SK-N-SH (cell line): ENCODE measurements around the gene TRMT112. TPM values are rescaled to one million over a fixed set of nuclear protein-coding genes. Genes with fewer than 3 reads are reported as not detected.

Experiments
- CTCF ChIA-PET: fragments of 300-600, 350-600 bp; formaldehyde crosslinking; extraction: SDS; loops from one replicate; lab custom pipeline; 2021; lab: Yijun Ruan, JAX
- POLR2A ChIA-PET: fragments of 350-600 bp; sonication (Branson Sonifier 250); formaldehyde crosslinking; extraction: SDS; loops from one replicate; lab custom pipeline; 2020; ENCODE audit warnings: antibody characterized with exemption, inconsistent platforms; lab: Yijun Ruan, JAX
- DNase-seq: peaks from one replicate; pipeline ENCODE4 v3.0.0; 2012
- H2AFZ ChIP-seq: fragments of 200-600 bp; sonication (generic); 2 replicates; pipeline ENCODE4 v1.8.1; 2016; ENCODE audit warnings: antibody characterized with exemption, mild to moderate bottlenecking, low read depth
- H3F3A ChIP-seq: fragments of 200-600 bp; sonication (generic); replicated peaks from 2 replicates; pipeline ENCODE3; 2016; ENCODE audit warnings: antibody characterized with exemption, mild to moderate bottlenecking; ENCODE audit not compliant: insufficient read depth
- H3K27ac ChIP-seq, 2 experiments: fragments of 200-500 bp in 1 of 2; fragments of 200-600 bp in 1 of 2; sonication (Bioruptor generic) in 1 of 2; sonication (generic), shearing (Covaris generic) in 1 of 2; 2 replicates each; pipeline versions ENCODE4 v1.5.1 to v1.6.1; 2014 to 2016; ENCODE audit warnings: low read depth in 2 of 2, inconsistent platforms in 1 of 2, low read length in 1 of 2, mild to moderate bottlenecking in 1 of 2, mixed read lengths in 1 of 2
- H3K27me3 ChIP-seq: fragments of 200-600 bp; sonication (generic), shearing (Covaris generic); 2 replicates; pipeline ENCODE4 v1.6.1; 2016; ENCODE audit warnings: mixed run types; ENCODE audit not compliant: insufficient read depth
- H3K36me3 ChIP-seq, 2 experiments: fragments of 200-500 bp in 1 of 2; fragments of 200-600 bp in 1 of 2; sonication (Bioruptor generic) in 1 of 2; sonication (generic) in 1 of 2; replicated peaks in 1 of 2; 2 replicates each; pipeline versions ENCODE3 to v1.5.1; 2014 to 2016; ENCODE audit warnings: low read length in 1 of 2, mild to moderate bottlenecking in 1 of 2; ENCODE audit not compliant: insufficient read depth in 2 of 2, control insufficient read depth in 1 of 2
- H3K4me1 ChIP-seq, 2 experiments: fragments of 200-500 bp in 1 of 2; fragments of 200-600 bp in 1 of 2; sonication (Bioruptor generic) in 1 of 2; sonication (generic), shearing (Covaris generic) in 1 of 2; 2 replicates each; pipeline versions ENCODE4 v1.5.1 to v1.6.1; 2014 to 2016; ENCODE audit warnings: low read depth in 1 of 2, low read length in 1 of 2, mixed run types in 1 of 2; ENCODE audit not compliant: insufficient read depth in 2 of 2, control insufficient read depth in 1 of 2
- H3K4me2 ChIP-seq: fragments of 200-600 bp; sonication (generic), shearing (Covaris generic); 2 replicates; pipeline ENCODE4 v1.6.1; 2017; ENCODE audit warnings: mixed run types
- H3K4me3 ChIP-seq, 2 experiments: fragments of 200-500 bp in 1 of 2; fragments of 200-600 bp in 1 of 2; sonication (Bioruptor generic) in 1 of 2; sonication (generic), shearing (Covaris generic) in 1 of 2; 2 replicates each; pipeline versions ENCODE4 v1.5.1 to v1.8.1; 2014 to 2016; ENCODE audit warnings: low read depth in 2 of 2, inconsistent platforms in 1 of 2, low read length in 1 of 2, mild to moderate bottlenecking in 1 of 2, mixed read lengths in 1 of 2, moderate library complexity in 1 of 2
- H3K79me2 ChIP-seq: fragments of 200-600 bp; sonication (generic); 2 replicates; pipeline ENCODE4 v1.8.1; 2017; ENCODE audit warnings: mild to moderate bottlenecking; ENCODE audit not compliant: insufficient read depth
- H3K9ac ChIP-seq: fragments of 200-600 bp; sonication (generic); 2 replicates; pipeline ENCODE4 v1.6.1; 2017; ENCODE audit warnings: mixed run types
- H3K9me2 ChIP-seq: fragments of 200-600 bp; sonication (generic); 2 replicates; pipeline ENCODE4 v1.6.1; 2017; ENCODE audit warnings: mixed run types
- H3K9me3 ChIP-seq: fragments of 200-600 bp; sonication (generic); 2 replicates; pipeline ENCODE4 v1.6.1; 2017; ENCODE audit warnings: mixed run types, mild to moderate bottlenecking, moderate library complexity
- H4K20me1 ChIP-seq: fragments of 200-600 bp; sonication (generic); 2 replicates; pipeline ENCODE4 v1.6.1; 2017; ENCODE audit warnings: mild to moderate bottlenecking, mixed run types; ENCODE audit not compliant: insufficient read depth
- CTCF ChIP-seq: fragments of 200-600 bp; sonication (generic); IDR thresholded peaks from 2 replicates; pipeline ENCODE4 v1.6.1; 2017; ENCODE audit warnings: antibody characterized with exemption, mild to moderate bottlenecking, moderate library complexity
- EZH2phosphoT487 ChIP-seq: fragments of 200-600 bp; sonication (generic); IDR thresholded peaks from 2 replicates; pipeline ENCODE4 v1.6.1; 2017; ENCODE audit warnings: low read depth, mixed run types, mild to moderate bottlenecking, antibody characterized with exemption, moderate library complexity, borderline replicate concordance
- FOSL2 ChIP-seq: IDR thresholded peaks from 2 replicates; pipeline ENCODE4 v1.4.0; 2012; ENCODE audit warnings: low read depth, mild to moderate bottlenecking, moderate library complexity, borderline replicate concordance
- FOXJ3 ChIP-seq: sonication (generic); formaldehyde crosslinking; IDR thresholded peaks from 2 replicates; pipeline ENCODE4 v1.5.1; 2020; ENCODE audit warnings: mild to moderate bottlenecking, missing genetic modification reagents
- FOXM1 ChIP-seq: IDR thresholded peaks from 2 replicates; pipeline ENCODE4 v1.4.0; 2012; ENCODE audit warnings: low read depth, mild to moderate bottlenecking
- GABPA ChIP-seq: IDR thresholded peaks from 2 replicates; pipeline ENCODE4 v1.4.0; 2012; ENCODE audit warnings: low read depth, mild to moderate bottlenecking
- GATA2 ChIP-seq: sonication (generic); formaldehyde crosslinking; IDR thresholded peaks from 2 replicates; pipeline ENCODE4 v1.5.0; 2020; ENCODE audit warnings: mild to moderate bottlenecking, missing genetic modification reagents
- IRF3 ChIP-seq: fragments of 150-350 bp; IDR thresholded peaks from 2 replicates; pipeline ENCODE4 v1.6.1; 2016; ENCODE audit warnings: mild to moderate bottlenecking, low read depth, low read length
- MEF2A ChIP-seq: IDR thresholded peaks from 2 replicates; pipeline ENCODE4 v1.4.0; 2012; ENCODE audit warnings: low read depth, borderline replicate concordance
- NFIC ChIP-seq: IDR thresholded peaks from 2 replicates; pipeline ENCODE4 v1.4.0; 2012; ENCODE audit warnings: borderline replicate concordance
- PBX3 ChIP-seq: IDR thresholded peaks from 2 replicates; pipeline ENCODE4; 2012
- RAD21 ChIP-seq: IDR thresholded peaks from 2 replicates; pipeline ENCODE4 v1.6.1; 2012; ENCODE audit warnings: mild to moderate bottlenecking, low read length
- RCOR1 ChIP-seq: fragments of 150-350 bp; IDR thresholded peaks from 2 replicates; pipeline ENCODE4 v1.6.1; 2017; ENCODE audit warnings: antibody characterized with exemption, low read length
- REST ChIP-seq: IDR thresholded peaks from 2 replicates; pipeline ENCODE4 v1.6.1; 2012; ENCODE audit warnings: mild to moderate bottlenecking, low read depth, low read length, moderate library complexity
- TCF12 ChIP-seq: IDR thresholded peaks from 2 replicates; pipeline ENCODE4 v1.4.0; 2012
- USF1 ChIP-seq: IDR thresholded peaks from 2 replicates; pipeline ENCODE4 v1.4.0; 2012; ENCODE audit warnings: low read depth, borderline replicate concordance
- USF2 ChIP-seq: fragments of 150-350 bp; IDR thresholded peaks from 2 replicates; pipeline ENCODE4 v1.6.1; 2017; ENCODE audit warnings: antibody characterized with exemption, low read length, low read depth, borderline replicate concordance
- WGBS: methylation state at CpG from one replicate; pipeline ENCODE4 v1.1.6; 2017; ENCODE audit warnings: low lambda C conversion rate; 5-methylcytosine and 5-hydroxymethylcytosine counted together
- polyA plus RNA-seq, 3 experiments: library from polyadenylated mRNA; depleted of rRNA; stranded (reverse); fragments of >200 nt; gene quantifications; 2 replicates each; pipeline ENCODE4 v1.2.3, GENCODE V29; 2012

Gene TRMT112
- polyA plus RNA-seq, 1 of the 3 experiments (the other 2 are of a cell fraction) = 699 TPM

GRCh38 chr11:64275841-64276240 is 41.5 kb downstream of the TRMT112 start (continued):
- TF ChIP-seq CTCF (no peak), GABPA (no peak), USF2 (no peak)
- TF ChIP-seq, all 33 proteins: peak for 0

GRCh38 chr11:64275031-64275800 is 42.1 kb downstream of the TRMT112 start:
- Histone ChIP-seq H3K4me3 (no peak overlapping the region), H3K4me2 (no peak overlapping the region), H3K36me3 (peaks cover 3 to 22% of the 10 kb centered on the region in 2 experiments), H3K4me1 (peaks cover 0 to 8% of the 10 kb centered on the region in 2 experiments; a peak in 1 of 4 replicates), H3K79me2 (peaks cover 22% of the 10 kb centered on the region), H3K9ac (no peak overlapping the region), H4K20me1 (no peaks in the 10 kb centered on the region), H3F3A (peaks cover 20% of the 10 kb centered on the region), H3K27me3 (no peaks in the 10 kb centered on the region), H3K9me3 (no peaks in the 10 kb centered on the region), H2AFZ (no peak overlapping the region), H3K27ac (no peak overlapping the region), H3K9me2 (no peaks in the 10 kb centered on the region)
- DNase-seq = no peak
- POLR2A ChIA-PET = no interaction called here
- CTCF ChIA-PET = interaction anchor here (1.2 to 7.6 kb wide), 2 partner anchors 28 to 80 kb away, joined by 3 to 139 read pairs; partner anchors contain the start of genes CATSPERZ and ESRRA
- WGBS = over 99% methylated on average over 9 of the region's 15 CpGs
- TF ChIP-seq GATA2 (CRISPR knock-in tag) (no peak), NFIC (no peak), TCF12 (no peak), EZH2phosphoT487 (no peak), RCOR1 (no peak), FOXM1 (no peak), REST (no peak), USF1 (no peak), RAD21 (no peak), CTCF (no peak), FOXJ3 (CRISPR knock-in tag) (no peak), IRF3 (no peak), PBX3 (no peak), FOSL2 (no peak), MEF2A (no peak)
